Transverse colon (tissue), 4 donors: ENCODE data around the gene GPR34. TPM values are rescaled to one million over a fixed set of nuclear protein-coding genes. Genes with fewer than 3 reads are reported as not detected.
"Not testable (repeated sequence)": the region's sequence is repeated elsewhere in the genome, so short reads cannot be mapped to it uniquely, and the experiment has no call there.

Source experiments
- DNase-seq: peaks from one replicate; pipeline ENCODE4 v3.0.0-alpha.2; 2019
- H3K27ac ChIP-seq, 4 donors: fragments of 200-600 bp; sonication (generic); 2 replicates each; pipeline ENCODE4 v1.5.1; 2016 to 2018; ENCODE audit warnings: inconsistent platforms in 4 of 4
- H3K27me3 ChIP-seq: fragments of 200-600 bp; sonication (generic); 2 replicates; pipeline ENCODE4 v1.5.1; 2017; ENCODE audit warnings: inconsistent platforms
- H3K36me3 ChIP-seq, 4 donors: fragments of 200-600 bp; sonication (generic); 2 replicates each; pipeline ENCODE4 v1.5.1; 2017 to 2019; ENCODE audit warnings: inconsistent platforms in 4 of 4
- H3K4me1 ChIP-seq, 4 donors: fragments of 200-600 bp; sonication (generic); 2 replicates each; pipeline ENCODE4 v1.5.1; 2017 to 2020; ENCODE audit warnings: inconsistent platforms in 4 of 4
- H3K4me3 ChIP-seq, 4 donors: fragments of 200-600 bp; sonication (generic); 1 replicate in 1 of 4; 2 replicates in 3 of 4; pipeline versions ENCODE4 v1.5.1 to v1.6.1; 2017 to 2019; ENCODE audit warnings: inconsistent platforms in 4 of 4
- H3K9me3 ChIP-seq, 2 donors: fragments of 200-600 bp; sonication (generic); 2 replicates each; pipeline ENCODE4 v1.5.1; 2017 to 2019; ENCODE audit warnings: inconsistent platforms in 2 of 2
- CTCF ChIP-seq, 5 experiments: fragments of 200-600 bp in 3 of 5; fragments of 450-650 bp in 2 of 5; sonication (generic) in 3 of 5; IDR thresholded peaks; 1 replicate in 2 of 5; 2 replicates in 3 of 5; pipeline ENCODE4 v1.5.1; 2016 to 2017; ENCODE audit warnings: antibody characterized with exemption in 5 of 5, inconsistent platforms in 3 of 5, mild to moderate bottlenecking in 2 of 5, moderate library complexity in 1 of 5
- EP300 ChIP-seq: sonication (generic); formaldehyde crosslinking; IDR thresholded peaks from one replicate; pipeline ENCODE4 v1.6.1; 2017; ENCODE audit warnings: antibody characterized with exemption, low read depth
- POLR2A ChIP-seq: fragments of 450-650 bp; IDR thresholded peaks from one replicate; pipeline ENCODE4 v1.6.1; 2016; ENCODE audit warnings: antibody characterized with exemption, mild to moderate bottlenecking, moderate library complexity
- POLR2AphosphoS5 ChIP-seq, 3 donors: sonication (generic); formaldehyde crosslinking; IDR thresholded peaks; one replicate each; pipeline ENCODE4 v1.6.1; 2016; ENCODE audit warnings: antibody characterized with exemption in 3 of 3
- WGBS, 2 donors: methylation state at CpG; one replicate each; pipeline ENCODE4 v1.1.5; 2018; ENCODE audit warnings: low coverage in 1 of 2; 5-methylcytosine and 5-hydroxymethylcytosine counted together
- in situ Hi-C, 4 donors: fragments of 200-750 bp; cut with MboI; loops; one replicate each; pipeline versions ENCODE4 v1.15.0 to v1.15.1; 2017; ENCODE audit warnings: low sequenced_read_pairs in 3 of 4, low pct_ligation_motif_present in 1 of 4, low pct_unique_long_range_greater_than_20kb in 1 of 4
- intact Hi-C: fragments of 100-400 bp; cut with DNase I; formaldehyde crosslinking; loops from one replicate; pipeline ENCODE4 v1.15.1; 2023; ENCODE audit warnings: low total_unique reads
- total RNA-seq, 4 donors: library from RNA; depleted of rRNA; stranded (reverse); fragments of >200 nt; gene quantifications; one replicate each; pipeline ENCODE4 v1.1.0, GENCODE V29; 2016

The GPR34 gene
- total RNA-seq, 4 donors from 2014 or later: 1.00 to 6.7 (median 4.3) TPM

DNA sequence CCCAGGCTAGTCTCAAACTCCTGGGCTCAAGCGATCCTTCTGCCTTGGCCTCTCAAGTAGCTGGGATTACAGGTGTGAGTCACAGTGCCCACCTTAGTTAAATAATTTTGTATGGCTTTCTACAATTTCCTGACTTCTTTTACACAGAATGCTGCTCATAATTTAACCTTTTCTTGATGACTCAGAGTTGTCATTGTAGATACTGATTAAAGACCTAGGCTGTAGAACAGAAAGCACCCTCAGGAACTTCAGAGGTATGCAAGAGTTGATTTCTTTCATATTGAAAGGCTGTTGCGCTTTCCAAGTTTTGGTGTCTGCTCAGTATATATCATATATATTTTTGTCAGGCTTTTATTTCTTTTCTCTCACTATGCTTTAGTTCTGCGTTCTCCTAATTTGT lies 21.1 kb upstream of the GPR34 start:
- in situ Hi-C loops: no loop called here
- Histone ChIP-seq H3K27ac (no peak overlapping the region), H3K27me3 (no peaks in the 10 kb centered on the region), H3K9me3 (no peaks in the 10 kb centered on the region), H3K36me3 (no peaks in the 10 kb centered on the region), H3K4me1 (no peaks in the 10 kb centered on the region), H3K4me3 (no peak overlapping the region)
- intact Hi-C loops: no loop called here
- TF ChIP-seq EP300 (no peak), POLR2AphosphoS5 (IDR thresholded peaks at IDR 0.05) (no peak), CTCF (IDR thresholded peaks at IDR 0.05) (no peak), POLR2A (no peak)
- DNase-seq: no peak
- WGBS, 2 donors: 90 to 91% methylated on average over 2 to 3 of the region's 3 CpGs

DNA sequence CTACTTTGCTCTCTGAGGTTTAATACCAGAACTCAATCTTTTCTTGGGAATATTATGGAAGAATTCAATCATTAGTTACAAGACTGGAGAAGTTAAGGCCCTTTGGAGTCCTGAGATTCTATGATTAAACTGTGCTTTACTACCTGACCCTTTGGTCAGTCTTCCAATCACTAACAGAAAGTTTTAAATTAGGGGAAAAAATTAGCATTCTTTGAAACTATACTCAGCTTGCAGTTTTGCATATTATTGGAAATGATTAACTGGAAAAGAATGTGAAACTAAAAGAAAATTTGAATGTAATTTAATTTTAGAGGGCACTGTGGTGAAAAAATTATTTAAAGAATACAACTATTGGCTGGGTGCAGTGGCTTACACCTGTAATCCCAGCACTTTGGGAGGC lies 18.7 kb upstream of the GPR34 start:
- no peaks in the 10 kb centered on the region for H3K27me3 ChIP-seq
- intact Hi-C loops: no loop called here
- H3K4me3 ChIP-seq: no peak overlapping the region
- no peaks in the 10 kb centered on the region for H3K9me3 ChIP-seq
- in situ Hi-C loops: no loop called here
- H3K4me1 ChIP-seq: no peaks in the 10 kb centered on the region
- no peaks in the 10 kb centered on the region for H3K36me3 ChIP-seq
- TF ChIP-seq CTCF (IDR thresholded peaks at IDR 0.05) (no peak), POLR2AphosphoS5 (IDR thresholded peaks at IDR 0.05) (no peak), EP300 (no peak), POLR2A (no peak)
- no peak for DNase-seq
- H3K27ac ChIP-seq: no peak overlapping the region

- Histone ChIP-seq H3K36me3 (no peaks in the 10 kb centered on the region), H3K4me3 (no peak overlapping the region), H3K9me3 (no peaks in the 10 kb centered on the region), H3K4me1 (no peaks in the 10 kb centered on the region), H3K27me3 (no peaks in the 10 kb centered on the region), H3K27ac (no peak overlapping the region)
- TF ChIP-seq POLR2AphosphoS5 (IDR thresholded peaks at IDR 0.05) (no peak), POLR2A (no peak), EP300 (no peak), CTCF (IDR thresholded peaks at IDR 0.05) (no peak)
- DNase-seq: no peak
- WGBS, 2 donors: 62 to 100% methylated on average over 1 of the region's 1 CpG
- intact Hi-C loops (no loop called here), in situ Hi-C loops (no loop called here)
Observed at GRCh38 chrX:41671082-41671481, 17.7 kb upstream of the GPR34 start.

DNA sequence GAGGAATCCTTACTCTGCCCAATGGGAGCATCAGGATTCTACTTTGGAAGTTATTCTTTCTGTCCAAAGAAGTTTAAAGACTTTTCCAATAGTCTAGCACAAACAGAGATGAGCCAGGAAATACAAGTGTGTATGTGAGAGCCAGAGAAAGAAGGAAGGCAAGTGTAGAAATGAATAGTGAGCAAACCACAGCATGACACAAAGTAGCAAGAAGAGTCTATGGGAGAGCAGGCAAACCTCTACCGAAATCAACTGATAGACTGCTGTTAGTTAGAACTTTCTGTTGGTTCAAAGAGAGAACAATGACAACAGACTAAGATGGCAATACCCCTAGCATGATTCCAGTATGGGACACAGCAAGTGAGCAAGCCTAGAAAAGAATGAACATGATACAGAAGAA lies 16.1 kb upstream of the GPR34 start:
- in situ Hi-C loops (no loop called here), intact Hi-C loops (no loop called here)
- no peak for TF ChIP-seq POLR2AphosphoS5 (IDR thresholded peaks at IDR 0.05)
- no peak for TF ChIP-seq CTCF (IDR thresholded peaks at IDR 0.05)
- TF ChIP-seq EP300: no peak
- TF ChIP-seq POLR2A: no peak
- Histone ChIP-seq H3K36me3 (no peaks in the 10 kb centered on the region), H3K27ac (no peak overlapping the region), H3K4me1 (no peaks in the 10 kb centered on the region), H3K27me3 (no peaks in the 10 kb centered on the region), H3K4me3 (no peak overlapping the region), H3K9me3 (no peaks in the 10 kb centered on the region)
- 59% methylated on average over 1 of the region's 1 CpG; no CpG with 5 or more reads in 1 of the 2 donors for WGBS, 2 donors
- DNase-seq: no peak

DNA sequence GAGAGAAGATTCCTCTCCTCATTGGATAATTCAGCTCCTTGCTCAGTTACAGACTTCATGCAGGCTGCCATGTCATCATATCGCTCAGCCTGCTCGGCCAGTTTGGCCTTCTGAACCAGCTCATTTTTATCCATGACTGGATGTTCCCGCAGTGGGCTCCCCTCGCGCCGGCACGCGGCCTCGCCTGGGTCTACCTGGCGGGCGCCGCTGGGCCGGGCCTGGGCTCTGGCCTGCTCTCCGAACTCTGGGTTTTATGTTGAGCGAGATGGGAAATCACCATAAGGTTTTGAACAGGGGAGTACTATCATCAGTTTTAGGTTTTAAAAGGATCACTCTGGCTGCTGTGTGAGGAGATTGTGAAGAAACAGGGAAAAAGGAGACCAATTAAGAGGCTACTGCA lies 12.4 kb upstream of the GPR34 start:
- intact Hi-C loops, DNase-seq, H3K9me3 ChIP-seq, in situ Hi-C loops, H3K4me3 ChIP-seq, H3K27me3 ChIP-seq, H3K4me1 ChIP-seq, H3K27ac ChIP-seq, H3K36me3 ChIP-seq: not testable (repeated sequence)
- 97% methylated on average over 15 of the region's 15 CpGs; no CpG with 5 or more reads in 1 of the 2 donors for WGBS, 2 donors
